HUES64 (cell line): ENCODE measurements around the gene KMT2C.

ENCODE experiments used
- H3K27ac ChIP-seq: 2 replicates; pipeline ENCODE4 v1.7.0; 2013; ENCODE audit warnings: low read depth, low read length, inconsistent platforms
- H3K27me3 ChIP-seq: 2 replicates; pipeline ENCODE4 v1.6.1; 2013; ENCODE audit warnings: mild to moderate bottlenecking, low read length; ENCODE audit not compliant: insufficient read depth
- H3K36me3 ChIP-seq: 2 replicates; pipeline ENCODE4 v1.6.1; 2013; ENCODE audit warnings: mild to moderate bottlenecking, low read length; ENCODE audit not compliant: insufficient read depth
- H3K4me1 ChIP-seq: 2 replicates; pipeline ENCODE4 v1.6.1; 2013; ENCODE audit warnings: mild to moderate bottlenecking, low read length, moderate library complexity; ENCODE audit not compliant: insufficient read depth
- H3K4me3 ChIP-seq: 2 replicates; pipeline ENCODE4 v1.5.1; 2013; ENCODE audit warnings: mild to moderate bottlenecking, low read length, moderate library complexity
- H3K9ac ChIP-seq: 2 replicates; pipeline ENCODE4 v1.6.1; 2013; ENCODE audit warnings: mild to moderate bottlenecking, low read depth, low read length
- H3K9me3 ChIP-seq: 2 replicates; pipeline ENCODE4 v1.6.1; 2013; ENCODE audit warnings: low read depth, low read length; ENCODE audit not compliant: insufficient read depth
- WGBS: fragments of 150-250, 120-280 bp; methylation state at CpG from one replicate; pipeline ENCODE4 v1.1.7; 2013; ENCODE audit warnings: missing lambda C conversion rate; 5-methylcytosine and 5-hydroxymethylcytosine counted together

KMT2C gene

DNA sequence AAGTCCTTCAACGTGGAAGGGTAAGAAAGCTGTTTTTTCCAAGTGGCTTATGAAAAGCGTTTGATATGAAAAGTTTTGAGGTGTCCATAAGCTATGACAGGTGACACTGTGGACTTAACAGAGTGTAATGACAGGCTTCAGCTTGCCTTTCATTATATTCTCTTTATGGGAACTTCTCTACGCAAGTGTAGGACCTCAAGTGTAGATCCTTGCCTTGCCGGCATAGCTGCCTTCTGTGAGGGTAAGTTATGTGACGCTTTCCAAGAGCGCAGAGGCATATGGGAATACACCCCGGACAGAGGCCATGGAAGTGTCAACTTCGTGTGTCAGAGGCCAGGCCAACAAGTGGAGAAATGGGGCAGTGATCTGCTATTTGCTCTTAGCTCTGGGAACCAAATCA lies 318.4 kb downstream of the KMT2C start:
- no peaks in the 10 kb centered on the region for H3K4me1 ChIP-seq
- no peaks in the 10 kb centered on the region for H3K9me3 ChIP-seq
- peaks cover 84% of the 10 kb centered on the region for H3K36me3 ChIP-seq
- H3K4me3 ChIP-seq = no peak overlapping the region
- 95% methylated on average over 8 of the region's 8 CpGs for WGBS
- H3K27ac ChIP-seq = no peak overlapping the region
- no peak overlapping the region for H3K9ac ChIP-seq
- no peaks in the 10 kb centered on the region for H3K27me3 ChIP-seq

- 87% methylated on average over 8 of the region's 9 CpGs for WGBS
- H3K27me3 ChIP-seq = no peaks in the 10 kb centered on the region
Measured at GRCh38 chr7:152115021-152115718, 320.6 kb downstream of the KMT2C start.

DNA sequence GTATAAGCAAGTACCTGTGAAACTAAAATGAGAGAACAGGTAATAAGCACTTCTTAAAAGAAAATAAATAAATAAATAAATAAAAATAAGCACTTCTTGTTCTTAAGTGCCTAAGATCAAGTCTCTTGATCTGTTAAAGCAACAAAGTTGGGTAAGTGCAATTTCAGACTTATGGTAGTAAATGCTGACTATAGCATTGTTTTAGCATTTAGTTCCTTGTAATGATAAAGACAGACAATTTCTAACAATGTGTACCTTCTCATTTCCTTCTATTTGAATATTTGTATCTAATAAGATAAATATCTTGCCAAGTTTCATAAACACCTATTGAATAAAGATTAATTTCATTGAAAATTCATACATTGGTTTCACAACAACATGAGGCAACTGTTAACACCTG lies 323.0 kb downstream of the KMT2C start:
- no peak overlapping the region for H3K27ac ChIP-seq
- peaks cover 64% of the 10 kb centered on the region for H3K36me3 ChIP-seq
- H3K4me3 ChIP-seq = no peak overlapping the region
- no peaks in the 10 kb centered on the region for H3K27me3 ChIP-seq
- no peaks in the 10 kb centered on the region for H3K4me1 ChIP-seq
- H3K9me3 ChIP-seq = no peaks in the 10 kb centered on the region
- no peak overlapping the region for H3K9ac ChIP-seq

More at GRCh38 chr7:152115021-152115718, 320.6 kb downstream of the KMT2C start:
- Histone ChIP-seq H3K9ac (no peak overlapping the region), H3K4me3 (no peak overlapping the region), H3K36me3 (peaks cover 75% of the 10 kb centered on the region), H3K4me1 (no peaks in the 10 kb centered on the region), H3K27ac (no peak overlapping the region), H3K9me3 (no peaks in the 10 kb centered on the region)

- H3K4me3 ChIP-seq = no peak overlapping the region
Measured at GRCh38 chr7:152108359-152108758, 327.4 kb downstream of the KMT2C start.

DNA sequence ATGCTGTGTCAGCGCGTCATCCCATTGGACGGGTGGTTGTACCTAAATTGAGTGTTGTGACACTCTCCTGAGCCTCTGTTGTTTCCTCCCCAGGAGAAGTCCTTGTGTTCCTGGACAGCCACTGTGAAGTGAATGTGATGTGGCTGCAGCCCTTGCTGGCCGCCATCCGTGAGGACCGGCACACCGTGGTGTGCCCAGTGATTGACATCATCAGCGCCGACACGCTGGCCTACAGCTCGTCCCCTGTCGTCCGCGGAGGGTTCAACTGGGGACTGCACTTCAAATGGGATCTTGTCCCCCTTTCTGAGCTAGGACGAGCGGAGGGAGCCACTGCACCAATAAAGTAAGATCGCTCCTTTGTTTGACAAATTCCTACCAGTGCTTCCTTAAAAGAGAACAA lies 327.9 kb downstream of the KMT2C start:
- H3K9ac ChIP-seq = no peak overlapping the region
- no peak overlapping the region for H3K4me3 ChIP-seq
- WGBS = 95% methylated on average over 16 of the region's 17 CpGs
- no peaks in the 10 kb centered on the region for H3K9me3 ChIP-seq
- H3K36me3 ChIP-seq = peaks cover 48% of the 10 kb centered on the region
- H3K27ac ChIP-seq = no peak overlapping the region
- H3K4me1 ChIP-seq = no peaks in the 10 kb centered on the region
- H3K27me3 ChIP-seq = no peaks in the 10 kb centered on the region

More at GRCh38 chr7:152108359-152108758, 327.4 kb downstream of the KMT2C start:
- Histone ChIP-seq H3K36me3 (peaks cover 48% of the 10 kb centered on the region), H3K9me3 (no peaks in the 10 kb centered on the region), H3K4me1 (no peaks in the 10 kb centered on the region), H3K9ac (no peak overlapping the region), H3K27me3 (no peaks in the 10 kb centered on the region), H3K27ac (no peak overlapping the region)
- WGBS = 77% methylated on average over 3 of the region's 7 CpGs

- Histone ChIP-seq H3K4me3 (no peak overlapping the region), H3K9me3 (no peaks in the 10 kb centered on the region), H3K27me3 (no peaks in the 10 kb centered on the region), H3K9ac (no peak overlapping the region), H3K27ac (no peak overlapping the region), H3K4me1 (no peaks in the 10 kb centered on the region), H3K36me3 (peaks cover 47% of the 10 kb centered on the region)
- WGBS = 95% methylated on average over 4 of the region's 4 CpGs
Measured at GRCh38 chr7:152106990-152107389, 328.8 kb downstream of the KMT2C start.

DNA sequence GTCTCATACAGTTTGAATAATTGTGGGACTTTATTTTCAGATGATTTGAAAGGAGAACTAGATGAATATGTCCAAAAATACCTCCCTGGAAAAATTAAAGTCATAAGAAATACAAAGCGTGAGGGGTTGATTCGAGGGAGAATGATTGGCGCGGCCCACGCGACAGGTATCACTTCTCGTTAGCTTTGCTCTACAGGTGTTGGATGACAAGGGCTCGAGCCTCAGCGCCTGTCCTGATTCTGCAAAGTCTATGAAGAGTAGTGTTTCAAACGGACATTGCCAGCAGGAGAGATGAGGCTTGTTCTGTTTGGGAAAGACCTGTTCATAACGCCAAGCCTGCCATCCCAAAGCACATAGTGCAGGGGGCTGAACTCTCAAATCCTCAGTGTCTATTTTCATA lies 330.6 kb downstream of the KMT2C start:
- H3K9me3 ChIP-seq = no peaks in the 10 kb centered on the region
- no peak overlapping the region for H3K4me3 ChIP-seq
- H3K9ac ChIP-seq = no peak overlapping the region
- H3K4me1 ChIP-seq = no peaks in the 10 kb centered on the region
- no peaks in the 10 kb centered on the region for H3K27me3 ChIP-seq
- peaks cover 35% of the 10 kb centered on the region for H3K36me3 ChIP-seq
- H3K27ac ChIP-seq = no peak overlapping the region
- 96% methylated on average over 11 of the region's 11 CpGs for WGBS

- H3K4me1 ChIP-seq = no peaks in the 10 kb centered on the region
- no peak overlapping the region for H3K27ac ChIP-seq
- H3K9me3 ChIP-seq = no peaks in the 10 kb centered on the region
- H3K9ac ChIP-seq = no peak overlapping the region
- H3K36me3 ChIP-seq = peaks cover 32% of the 10 kb centered on the region
- H3K27me3 ChIP-seq = no peaks in the 10 kb centered on the region
- 92% methylated on average over 5 of the region's 5 CpGs for WGBS
- no peak overlapping the region for H3K4me3 ChIP-seq
Measured at GRCh38 chr7:152103691-152104090, 332.1 kb downstream of the KMT2C start.

DNA sequence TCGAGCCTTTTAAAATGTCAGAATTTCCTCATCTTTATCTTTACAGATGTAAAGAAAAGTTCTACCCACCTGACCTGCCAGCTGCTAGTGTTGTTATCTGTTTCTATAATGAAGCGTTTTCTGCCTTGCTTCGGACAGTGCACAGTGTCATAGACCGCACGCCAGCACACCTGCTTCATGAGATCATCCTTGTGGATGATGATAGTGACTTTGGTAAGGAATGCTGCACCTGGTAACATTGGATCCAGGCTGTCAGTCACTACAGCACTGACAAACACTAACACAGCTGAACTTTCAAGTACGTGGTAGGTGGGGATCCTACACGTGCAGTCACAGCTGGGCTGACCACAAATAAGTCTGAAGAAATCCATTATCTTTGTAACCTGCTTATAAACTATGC lies 332.7 kb downstream of the KMT2C start:
- H3K9ac ChIP-seq = no peak overlapping the region
- H3K36me3 ChIP-seq = peaks cover 26% of the 10 kb centered on the region
- no peaks in the 10 kb centered on the region for H3K9me3 ChIP-seq
- no peak overlapping the region for H3K27ac ChIP-seq
- H3K4me3 ChIP-seq = no peak overlapping the region
- WGBS = 96% methylated on average over 6 of the region's 7 CpGs
- no peaks in the 10 kb centered on the region for H3K27me3 ChIP-seq
- H3K4me1 ChIP-seq = no peaks in the 10 kb centered on the region

GRCh38 chr7:152097330-152097729 lies 338.5 kb downstream of the KMT2C start:
- Histone ChIP-seq H3K9ac (no peak overlapping the region), H3K36me3 (no peaks in the 10 kb centered on the region), H3K4me1 (no peaks in the 10 kb centered on the region), H3K27me3 (no peaks in the 10 kb centered on the region), H3K4me3 (no peak overlapping the region), H3K9me3 (no peaks in the 10 kb centered on the region), H3K27ac (no peak overlapping the region)
- 96% methylated on average over 4 of the region's 4 CpGs for WGBS

GRCh38 chr7:152095771-152096170 lies 340.0 kb downstream of the KMT2C start:
- H3K9me3 ChIP-seq = no peaks in the 10 kb centered on the region
- no CpG with 5 or more reads among the region's 1 CpG for WGBS
- no peaks in the 10 kb centered on the region for H3K27me3 ChIP-seq
- H3K4me3 ChIP-seq = no peak overlapping the region
- no peak overlapping the region for H3K27ac ChIP-seq
- no peaks in the 10 kb centered on the region for H3K36me3 ChIP-seq
- H3K9ac ChIP-seq = no peak overlapping the region
- no peaks in the 10 kb centered on the region for H3K4me1 ChIP-seq

GRCh38 chr7:152093717-152094116 lies 342.1 kb downstream of the KMT2C start:
- Histone ChIP-seq H3K9ac (no peak overlapping the region), H3K36me3 (no peaks in the 10 kb centered on the region; the same call in 1 of the 2 replicates), H3K27ac (no peak overlapping the region), H3K27me3 (no peaks in the 10 kb centered on the region), H3K9me3 (peaks cover 12% of the 10 kb centered on the region), H3K4me1 (no peaks in the 10 kb centered on the region), H3K4me3 (no peak overlapping the region)
- 97% methylated on average over 4 of the region's 4 CpGs for WGBS
